ENCODE data around the gene TPP1. TPM values are rescaled to one million over a fixed set of nuclear protein-coding genes. Genes with fewer than 3 reads are reported as not detected.
A peak's percentile ranks its signal among the peaks of the same experiment; 100 is the strongest.

Gene TPP1
- total and polyA plus RNA-seq, 2 experiments from 2014 or later: 68.4 to 185 TPM

GRCh38 chr11:6657346-6657745 is 38.1 kb upstream of the TPP1 start:
- H2AFZ ChIP-seq: no peak overlapping the region
- H3K4me2 ChIP-seq: peak overlapping the region; percentile 70
- H3K9me2 ChIP-seq (replicated peaks; ENCODE audit: insufficient read depth): no peaks in the 10 kb centered on the region
- WGBS (ENCODE audit: low lambda C conversion rate, missing lambda C conversion rate): 82% methylated on average over 1 of the region's 1 CpG
- H3K27me3 ChIP-seq: peaks cover 23% of the 10 kb centered on the region
- H3K36me3 ChIP-seq (replicated peaks; ENCODE audit: insufficient read depth, low read depth): no peaks in the 10 kb centered on the region
- H3K9me3 ChIP-seq (ENCODE audit: low read depth): no peaks in the 10 kb centered on the region
- no peak for TF ChIP-seq EZH2 (IDR thresholded peaks at IDR 0.05; ENCODE audit: borderline replicate concordance)
- TF ChIP-seq CTCF (IDR thresholded peaks at IDR 0.05; ENCODE audit: poor library complexity): no peak
- H3K27ac ChIP-seq: peak overlapping the region; percentile 87
- DNase-seq (ENCODE audit: low spot score): no peak
- H3K4me3 ChIP-seq: no peak overlapping the region
- H3K79me2 ChIP-seq: peaks cover 38% of the 10 kb centered on the region
- peaks cover 7% of the 10 kb centered on the region for H4K20me1 ChIP-seq (ENCODE audit: insufficient read depth, poor library complexity, severe bottlenecking)
- H3K4me1 ChIP-seq (ENCODE audit: insufficient read depth): peaks cover 5% of the 10 kb centered on the region

DNA sequence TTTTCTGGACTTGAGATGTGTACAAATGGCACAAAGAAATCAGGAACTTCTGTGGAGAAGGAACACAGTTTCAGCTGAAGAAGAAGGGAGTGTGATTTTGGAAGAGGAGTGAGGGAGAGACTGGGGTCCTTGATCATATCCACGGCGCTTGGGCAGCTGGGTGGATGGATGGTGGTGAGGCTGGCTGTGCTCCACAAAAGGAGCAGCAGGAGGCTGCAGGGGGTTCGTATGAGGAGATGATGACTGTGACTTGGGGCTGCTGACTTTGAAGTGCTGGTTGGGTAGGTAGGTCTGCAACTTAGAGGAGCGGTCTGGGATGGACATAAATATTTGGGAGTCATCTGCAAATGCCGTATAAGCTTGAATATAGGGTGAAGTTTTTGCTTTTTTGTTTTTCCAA is 37.7 kb upstream of the TPP1 start:
- 64% methylated on average over 5 of the region's 5 CpGs for WGBS (ENCODE audit: low lambda C conversion rate, missing lambda C conversion rate)
- H3K27me3 ChIP-seq: peaks cover 23% of the 10 kb centered on the region
- peaks cover 42% of the 10 kb centered on the region for H3K79me2 ChIP-seq
- peak; percentile 41 for TF ChIP-seq EZH2 (IDR thresholded peaks at IDR 0.05; ENCODE audit: borderline replicate concordance)
- no peak for TF ChIP-seq EZH2phosphoT487 (IDR thresholded peaks at IDR 0.05; ENCODE audit: low read depth, severe bottlenecking, unreplicated experiment)
- H2AFZ ChIP-seq: peak overlapping the region; percentile 64
- DNase-seq (ENCODE audit: low spot score): no peak
- H4K20me1 ChIP-seq (ENCODE audit: insufficient read depth, poor library complexity, severe bottlenecking): peaks cover 10% of the 10 kb centered on the region
- H3K9me2 ChIP-seq (replicated peaks; ENCODE audit: insufficient read depth): no peaks in the 10 kb centered on the region
- H3K36me3 ChIP-seq (replicated peaks; ENCODE audit: insufficient read depth, low read depth): no peaks in the 10 kb centered on the region
- H3K27ac ChIP-seq: peak overlapping the region; percentile 87
- peak overlapping the region; percentile 38 for H3K4me3 ChIP-seq
- no peaks in the 10 kb centered on the region for H3K9me3 ChIP-seq (ENCODE audit: low read depth)
- peak overlapping the region; percentile 70 for H3K4me2 ChIP-seq
- H3K4me1 ChIP-seq (ENCODE audit: insufficient read depth): peaks cover 5% of the 10 kb centered on the region

DNA sequence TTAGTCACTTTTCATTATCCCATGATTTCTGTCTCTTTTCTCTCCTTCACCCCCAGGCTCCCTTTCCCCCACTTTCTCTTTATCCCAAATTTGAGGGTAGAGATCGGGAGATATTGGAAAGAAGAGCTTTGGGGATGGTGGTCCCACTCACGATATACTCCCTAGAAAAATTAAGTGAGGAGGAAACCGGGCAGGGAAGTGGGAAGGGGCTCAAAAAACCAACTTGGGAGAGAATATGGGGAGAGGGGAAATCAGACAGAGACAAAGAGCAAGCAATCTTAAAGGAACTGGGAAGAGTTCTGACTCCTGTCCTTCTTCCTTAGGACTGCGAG is 37.3 kb upstream of the TPP1 start:
- DNase-seq (ENCODE audit: low spot score): no peak
- peaks cover 5% of the 10 kb centered on the region for H3K4me1 ChIP-seq (ENCODE audit: insufficient read depth)
- peak; percentile 39 for TF ChIP-seq EZH2 (IDR thresholded peaks at IDR 0.05; ENCODE audit: borderline replicate concordance)
- no peak for TF ChIP-seq CTCF (IDR thresholded peaks at IDR 0.05; ENCODE audit: poor library complexity)
- no peak for TF ChIP-seq EZH2phosphoT487 (IDR thresholded peaks at IDR 0.05; ENCODE audit: low read depth, severe bottlenecking, unreplicated experiment)
- H4K20me1 ChIP-seq (ENCODE audit: insufficient read depth, poor library complexity, severe bottlenecking): peaks cover 10% of the 10 kb centered on the region
- no peaks in the 10 kb centered on the region for H3K9me3 ChIP-seq (ENCODE audit: low read depth)
- peak overlapping the region; percentile 87 for H3K27ac ChIP-seq
- H2AFZ ChIP-seq: peak overlapping the region; percentile 64
- 66% methylated on average over 4 of the region's 4 CpGs for WGBS (ENCODE audit: low lambda C conversion rate, missing lambda C conversion rate)
- H3K27me3 ChIP-seq: peaks cover 23% of the 10 kb centered on the region
- H3K79me2 ChIP-seq: peaks cover 43% of the 10 kb centered on the region
- H3K4me3 ChIP-seq: peak overlapping the region; percentile 38
- H3K4me2 ChIP-seq: peak overlapping the region; percentile 70
- no peaks in the 10 kb centered on the region for H3K36me3 ChIP-seq (replicated peaks; ENCODE audit: insufficient read depth, low read depth)
- no peaks in the 10 kb centered on the region for H3K9me2 ChIP-seq (replicated peaks; ENCODE audit: insufficient read depth)

- TF ChIP-seq EZH2phosphoT487 (IDR thresholded peaks at IDR 0.05; ENCODE audit: low read depth, severe bottlenecking, unreplicated experiment): no peak
- no peak for TF ChIP-seq EZH2 (IDR thresholded peaks at IDR 0.05; ENCODE audit: borderline replicate concordance)
- no peak for TF ChIP-seq CTCF (IDR thresholded peaks at IDR 0.05; ENCODE audit: poor library complexity)
- H3K27ac ChIP-seq: peak within 1 kb of the TSS; percentile 87
- no peaks in the 10 kb centered on the region for H3K36me3 ChIP-seq (replicated peaks; ENCODE audit: insufficient read depth, low read depth)
- H3K79me2 ChIP-seq: peaks cover 43% of the 10 kb centered on the region
- H3K4me3 ChIP-seq: peak within 1 kb of the TSS; percentile 61
- peaks cover 10% of the 10 kb centered on the region for H4K20me1 ChIP-seq (ENCODE audit: insufficient read depth, poor library complexity, severe bottlenecking)
- H3K4me2 ChIP-seq: peak within 1 kb of the TSS; percentile 86
- H2AFZ ChIP-seq: peak within 1 kb of the TSS; percentile 64
- H3K9me3 ChIP-seq (ENCODE audit: low read depth): no peaks in the 10 kb centered on the region
- H3K4me1 ChIP-seq (ENCODE audit: insufficient read depth): peaks cover 5% of the 10 kb centered on the region
- WGBS (ENCODE audit: low lambda C conversion rate, missing lambda C conversion rate): 13% methylated on average over 6 of the region's 56 CpGs
- peaks cover 23% of the 10 kb centered on the region for H3K27me3 ChIP-seq
- H3K9me2 ChIP-seq (replicated peaks; ENCODE audit: insufficient read depth): no peaks in the 10 kb centered on the region
- DNase-seq (ENCODE audit: low spot score): peak; percentile 53
These were observed 36.8 kb upstream of the TPP1 start, which contains the start of gene DCHS1 for GRCh38 chr11:6655790-6656583. Gene DCHS1 (minus strand): TSS chr11:6655809. CDS start chr11:6641613, 14,196 bp downstream.
